ENCODE data around the gene MIB1. TPM values are rescaled to one million over a fixed set of nuclear protein-coding genes. Genes with fewer than 3 reads are reported as not detected.

Gene MIB1
- total RNA-seq, 1 donor from 2014 or later, result 42.8 TPM

GRCh38 chr18:21900605-21901352 lies 160.2 kb downstream of the MIB1 start:
- no peak for DNase-seq (ENCODE audit: low read depth)
- no peak overlapping the region for H3K4me3 ChIP-seq (ENCODE audit: low read depth, low read length)
- TF ChIP-seq, protein P1, sequence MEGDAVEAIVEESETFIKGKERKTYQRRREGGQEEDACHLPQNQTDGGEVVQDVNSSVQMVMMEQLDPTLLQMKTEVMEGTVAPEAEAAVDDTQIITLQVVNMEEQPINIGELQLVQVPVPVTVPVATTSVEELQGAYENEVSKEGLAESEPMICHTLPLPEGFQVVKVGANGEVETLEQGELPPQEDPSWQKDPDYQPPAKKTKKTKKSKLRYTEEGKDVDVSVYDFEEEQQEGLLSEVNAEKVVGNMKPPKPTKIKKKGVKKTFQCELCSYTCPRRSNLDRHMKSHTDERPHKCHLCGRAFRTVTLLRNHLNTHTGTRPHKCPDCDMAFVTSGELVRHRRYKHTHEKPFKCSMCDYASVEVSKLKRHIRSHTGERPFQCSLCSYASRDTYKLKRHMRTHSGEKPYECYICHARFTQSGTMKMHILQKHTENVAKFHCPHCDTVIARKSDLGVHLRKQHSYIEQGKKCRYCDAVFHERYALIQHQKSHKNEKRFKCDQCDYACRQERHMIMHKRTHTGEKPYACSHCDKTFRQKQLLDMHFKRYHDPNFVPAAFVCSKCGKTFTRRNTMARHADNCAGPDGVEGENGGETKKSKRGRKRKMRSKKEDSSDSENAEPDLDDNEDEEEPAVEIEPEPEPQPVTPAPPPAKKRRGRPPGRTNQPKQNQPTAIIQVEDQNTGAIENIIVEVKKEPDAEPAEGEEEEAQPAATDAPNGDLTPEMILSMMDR (conservative IDR thresholded peaks at IDR 0.05; ENCODE audit: low read depth, low read length), result no peak

DNA sequence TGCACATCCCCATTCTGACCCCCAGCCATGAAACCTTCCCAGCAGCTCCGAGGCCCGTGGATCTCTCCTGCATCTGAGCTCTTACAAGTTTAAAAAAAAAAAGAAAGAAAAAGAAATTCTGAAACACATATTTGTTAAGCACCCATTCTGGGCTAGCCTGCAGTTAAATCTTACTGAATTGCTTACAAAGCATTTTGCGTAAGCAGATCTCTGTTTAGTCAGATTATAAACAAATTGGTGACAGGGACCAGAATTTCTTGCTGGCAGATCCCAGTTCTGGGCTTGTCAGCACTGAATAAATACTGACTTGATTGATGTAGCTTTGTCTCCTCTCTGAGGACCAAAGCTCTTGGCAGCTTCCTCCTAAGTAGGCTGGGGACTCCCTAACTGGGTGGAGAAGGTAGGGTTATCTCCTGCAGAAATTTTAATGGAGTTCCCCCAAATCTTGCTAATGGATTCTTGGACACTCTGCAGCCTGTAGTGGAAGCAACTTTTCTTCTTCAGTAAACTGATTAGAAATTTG lies 160.9 kb downstream of the MIB1 start:
- H3K4me3 ChIP-seq (ENCODE audit: low read depth, low read length), result no peak overlapping the region
- TF ChIP-seq, protein P1 (conservative IDR thresholded peaks at IDR 0.05; ENCODE audit: low read depth, low read length), result no peak
- no peak for DNase-seq (ENCODE audit: low read depth)

DNA sequence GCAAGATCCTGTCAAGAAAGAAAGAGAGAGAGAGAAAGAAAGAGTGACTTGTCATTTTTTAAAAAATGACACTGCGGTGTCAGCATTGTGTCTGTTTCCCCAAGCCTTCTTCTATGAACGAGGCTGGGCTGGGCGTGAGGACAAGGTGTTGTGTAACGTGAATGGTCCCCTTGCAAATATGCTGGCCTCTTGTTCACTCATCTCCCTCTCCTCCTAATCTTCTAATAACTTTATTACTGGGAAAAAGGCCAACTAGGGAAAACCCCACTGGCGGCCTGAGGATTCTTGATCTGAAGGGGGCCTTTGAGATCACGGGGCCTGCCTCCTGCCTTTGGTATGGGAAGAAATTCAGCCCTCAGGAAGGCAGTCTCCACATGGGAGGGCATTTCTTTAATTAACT lies 163.1 kb downstream of the MIB1 start:
- TF ChIP-seq, protein P1 (conservative IDR thresholded peaks at IDR 0.05; ENCODE audit: low read depth, low read length), result no peak
- no peak for DNase-seq (ENCODE audit: low read depth)

DNA sequence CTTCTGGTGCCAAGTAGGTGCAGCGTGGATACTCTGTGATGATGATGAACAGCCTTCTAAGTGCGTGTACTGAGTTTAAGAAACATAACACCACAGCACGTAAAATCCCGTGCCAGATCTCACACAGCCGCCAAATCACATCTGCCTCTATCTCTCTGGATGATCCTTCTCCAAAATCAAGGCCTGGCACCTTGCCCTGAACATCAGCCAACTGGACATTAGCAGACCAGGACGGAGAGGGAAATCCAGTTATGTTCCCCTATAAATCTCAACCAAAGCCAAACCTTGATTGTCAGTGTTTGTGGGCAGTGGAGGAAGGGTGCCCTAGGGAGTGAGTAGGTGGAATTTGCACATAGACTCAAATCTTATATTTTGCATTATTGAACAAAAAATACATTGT lies 164.3 kb downstream of the MIB1 start:
- DNase-seq (ENCODE audit: low read depth), result no peak
- TF ChIP-seq, protein P1 (conservative IDR thresholded peaks at IDR 0.05; ENCODE audit: low read depth, low read length), result no peak
- H3K4me3 ChIP-seq (ENCODE audit: low read depth, low read length), result no peak overlapping the region

More for the DNA sequence above, 163.1 kb downstream of the MIB1 start:
- no peak overlapping the region for H3K4me3 ChIP-seq (ENCODE audit: low read depth, low read length)

GRCh38 chr18:21907451-21907850 lies 166.9 kb downstream of the MIB1 start:
- TF ChIP-seq, protein P1 (conservative IDR thresholded peaks at IDR 0.05; ENCODE audit: low read depth, low read length), result no peak
- no peak overlapping the region for H3K4me3 ChIP-seq (ENCODE audit: low read depth, low read length)
- DNase-seq (ENCODE audit: low read depth), result no peak

DNA sequence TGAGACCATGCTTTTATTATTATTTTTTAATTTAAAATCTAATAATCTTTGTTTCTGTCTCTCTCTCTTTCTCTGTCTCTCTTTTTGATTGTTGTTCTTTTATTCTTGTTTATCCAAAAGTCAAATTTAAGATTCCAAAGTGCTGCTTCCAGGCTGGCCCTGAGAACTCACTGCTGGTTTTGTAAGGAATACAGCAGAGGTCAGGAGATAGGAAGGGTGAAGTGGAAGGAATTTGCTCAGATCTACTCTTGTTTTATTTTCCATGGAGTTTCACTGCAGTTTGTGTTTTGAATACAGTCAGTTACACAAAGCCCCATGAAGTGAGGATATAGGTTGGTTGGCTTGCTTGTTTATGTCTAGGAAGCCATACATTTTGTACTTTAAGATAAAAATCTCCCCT lies 168.1 kb downstream of the MIB1 start:
- TF ChIP-seq, protein P1 (conservative IDR thresholded peaks at IDR 0.05; ENCODE audit: low read depth, low read length), result no peak
- no peak overlapping the region for H3K4me3 ChIP-seq (ENCODE audit: low read depth, low read length)
- DNase-seq (ENCODE audit: low read depth), result no peak

- no peak for DNase-seq (ENCODE audit: low read depth)
- TF ChIP-seq, protein P1 (conservative IDR thresholded peaks at IDR 0.05; ENCODE audit: low read depth, low read length), result no peak
- H3K4me3 ChIP-seq (ENCODE audit: low read depth, low read length), result no peak overlapping the region
Measured at GRCh38 chr18:21910906-21911305, 170.3 kb downstream of the MIB1 start.
